Naive thymus-derived CD8-positive, alpha-beta T cell (primary cell): ENCODE measurements around the gene ADK. TPM values are rescaled to one million over a fixed set of nuclear protein-coding genes. Genes with fewer than 3 reads are reported as not detected.

Experiments
- ATAC-seq, 2 donors: fragments of 150-1000 bp; cut with Tn5 transposase in 1 of 2; sonication (Bioruptor Pico), chemical (Tn5 transposase) in 1 of 2; 1 replicate in 1 of 2; 2 replicates in 1 of 2; pipeline ENCODE4 v1.10.0; 2021; ENCODE audit warnings: mild to moderate bottlenecking in 2 of 2, moderate library complexity in 2 of 2
- POLR2A ChIA-PET: fragments of 350-600 bp; sonication (Branson Sonifier 250); formaldehyde crosslinking; loops from one replicate; lab custom pipeline; 2021; ENCODE audit warnings: antibody characterized with exemption; lab: Charles Lee
- DNase-seq, 10 donors: peaks; one replicate each; pipeline versions ENCODE4 v3.0.0 to v3.0.0-alpha.2; 2020 to 2022
- H3K27ac Mint-ChIP-seq, 10 donors: one replicate each; pipeline ENCODE4 v1.8.0; 2020 to 2022; ENCODE audit warnings: mild to moderate bottlenecking in 10 of 10, mixed read lengths in 10 of 10, moderate library complexity in 4 of 10, inconsistent platforms in 1 of 10
- H3K27me3 Mint-ChIP-seq, 5 donors: one replicate each; pipeline ENCODE4 v1.8.0; 2021 to 2022; ENCODE audit warnings: mixed read lengths in 5 of 5
- H3K36me3 Mint-ChIP-seq, 3 donors: one replicate each; pipeline ENCODE4 v1.8.0; 2020 to 2022; ENCODE audit warnings: mixed read lengths in 3 of 3, mild to moderate bottlenecking in 2 of 3, inconsistent platforms in 1 of 3
- H3K4me1 Mint-ChIP-seq, 4 donors: one replicate each; pipeline ENCODE4 v1.8.0; 2021 to 2022; ENCODE audit warnings: mixed read lengths in 4 of 4
- H3K4me3 Mint-ChIP-seq, 10 donors: one replicate each; pipeline ENCODE4 v1.8.0; 2020 to 2022; ENCODE audit warnings: mild to moderate bottlenecking in 10 of 10, mixed read lengths in 10 of 10, moderate library complexity in 6 of 10, inconsistent platforms in 1 of 10
- H3K9me3 Mint-ChIP-seq, 9 donors: one replicate each; pipeline ENCODE4 v1.8.0; 2020 to 2022; ENCODE audit warnings: mixed read lengths in 9 of 9, mild to moderate bottlenecking in 3 of 9, inconsistent platforms in 1 of 9, moderate library complexity in 1 of 9
- polyA plus RNA-seq, 3 donors: library from polyadenylated mRNA; unstranded; fragments of 300-500 nt; fragmentation: Illumina TruSeq; gene quantifications; one replicate each; pipeline ENCODE4 v1.2.3, GENCODE V29; 2021
- total RNA-seq, 8 experiments: library from RNA in 2 of 8; stranded (reverse) in 2 of 8; gene quantifications; one replicate each; pipeline ENCODE4 v1.2.3 and lab custom pipeline; 2021 to 2026

ADK gene
- total and polyA plus RNA-seq, 5 experiments from 2014 or later: 29.6 to 52.4 (median 48.7) TPM

GRCh38 chr10:74685564-74685963 is 534.5 kb downstream of the ADK start:
- no peak overlapping the region for H3K4me3 Mint-ChIP-seq
- DNase-seq (no peak), ATAC-seq (no peak)
- POLR2A ChIA-PET: no interaction called here
- no peaks in the 10 kb centered on the region for H3K9me3 Mint-ChIP-seq
- H3K27ac Mint-ChIP-seq: peak overlapping the region in 1 of 10 donors; percentile 6
- peaks cover 8 to 19% (median 12%) of the 10 kb centered on the region in 4 donors for H3K4me1 Mint-ChIP-seq
- no peaks in the 10 kb centered on the region for H3K27me3 Mint-ChIP-seq
- H3K36me3 Mint-ChIP-seq: peaks cover 12 to 21% (median 20%) of the 10 kb centered on the region in 3 donors

DNA sequence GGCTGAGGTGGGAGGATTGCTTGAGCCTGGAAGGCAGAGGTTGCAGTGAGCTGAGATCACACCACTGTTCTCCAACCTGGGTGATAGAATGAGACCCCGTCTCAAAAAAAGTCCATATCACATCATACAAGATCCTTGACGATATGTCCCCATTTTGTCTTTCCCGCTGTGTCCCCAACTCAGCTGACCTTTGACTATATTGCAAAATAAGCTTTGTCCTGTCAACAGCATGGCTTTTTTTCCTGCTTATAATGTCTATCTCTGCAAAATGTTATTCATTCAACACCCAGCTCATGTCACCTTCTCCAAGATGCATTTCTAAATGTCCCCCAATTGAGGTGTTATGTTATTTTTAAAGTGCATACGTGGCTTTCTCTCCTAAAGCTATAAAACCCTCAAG is 539.4 kb downstream of the ADK start:
- no peaks in the 10 kb centered on the region for H3K27me3 Mint-ChIP-seq
- POLR2A ChIA-PET: no interaction called here
- no peak overlapping the region for H3K27ac Mint-ChIP-seq
- no peaks in the 10 kb centered on the region for H3K9me3 Mint-ChIP-seq
- DNase-seq: no peak
- H3K4me1 Mint-ChIP-seq: peaks cover 0 to 3% (median 0%) of the 10 kb centered on the region in 4 donors
- no peak overlapping the region for H3K4me3 Mint-ChIP-seq
- ATAC-seq: no peak
- H3K36me3 Mint-ChIP-seq: peaks cover 12 to 18% (median 16%) of the 10 kb centered on the region in 3 donors

GRCh38 chr10:74691164-74691563 is 540.1 kb downstream of the ADK start:
- POLR2A ChIA-PET: no interaction called here
- DNase-seq (no peak), ATAC-seq (no peak)
- Mint-ChIP-seq H3K36me3 (peaks cover 12 to 14% (median 13%) of the 10 kb centered on the region in 3 donors), H3K27ac (no peak overlapping the region), H3K4me1 (peaks cover 0 to 3% (median 0%) of the 10 kb centered on the region in 4 donors), H3K4me3 (no peak overlapping the region), H3K27me3 (no peaks in the 10 kb centered on the region), H3K9me3 (no peaks in the 10 kb centered on the region)

- ATAC-seq (no peak), DNase-seq (no peak)
- H3K27me3 Mint-ChIP-seq: no peaks in the 10 kb centered on the region
- H3K4me1 Mint-ChIP-seq: peaks cover 0 to 1% (median 0%) of the 10 kb centered on the region in 4 donors
- peaks cover 9 to 26% (median 18%) of the 10 kb centered on the region in 3 donors for H3K36me3 Mint-ChIP-seq
- H3K4me3 Mint-ChIP-seq: no peak overlapping the region
- POLR2A ChIA-PET: no interaction called here
- H3K9me3 Mint-ChIP-seq: peaks cover 0 to 2% (median 0%) of the 10 kb centered on the region in 9 donors
- peak overlapping the region in 1 of 10 donors; percentile 46 for H3K27ac Mint-ChIP-seq
Observed at GRCh38 chr10:74704629-74705357, 553.8 kb downstream of the ADK start.

DNA sequence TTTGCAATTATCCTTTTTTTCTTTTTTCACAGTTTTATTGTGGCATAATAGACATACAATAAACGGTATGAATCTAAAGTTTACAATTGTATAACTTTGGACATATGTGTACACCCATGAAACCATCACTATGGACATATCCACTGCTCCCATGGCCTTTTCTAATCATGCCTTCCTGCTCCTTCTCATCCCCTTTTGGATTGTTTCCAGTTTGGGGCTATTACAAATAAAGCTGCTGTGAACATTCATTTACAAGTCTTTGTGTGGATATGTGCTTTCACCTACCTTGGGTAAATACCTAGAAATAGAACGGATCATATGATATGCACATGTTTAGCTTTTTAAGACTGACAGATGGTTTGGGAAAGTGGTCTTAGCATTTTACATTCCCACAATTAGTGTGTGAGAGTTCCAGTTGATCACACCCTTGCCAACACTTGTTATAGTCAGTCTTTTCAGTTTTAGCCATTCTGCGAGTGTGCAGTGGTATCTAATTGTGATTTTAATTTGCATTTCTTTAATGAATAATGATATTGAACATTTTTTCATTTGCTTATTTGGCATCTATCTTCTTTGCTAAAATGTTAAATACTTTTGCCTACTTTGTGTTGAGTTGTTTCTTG is 554.4 kb downstream of the ADK start:
- ATAC-seq: no peak
- Mint-ChIP-seq H3K4me3 (no peak overlapping the region), H3K27me3 (no peaks in the 10 kb centered on the region), H3K4me1 (peaks cover 0 to 1% (median 0%) of the 10 kb centered on the region in 4 donors), H3K27ac (peak overlapping the region in 2 of 10 donors; percentile 53 to 63), H3K36me3 (peaks cover 9 to 32% (median 20%) of the 10 kb centered on the region in 3 donors), H3K9me3 (peaks cover 0 to 3% (median 0%) of the 10 kb centered on the region in 9 donors)
- no peak for DNase-seq
- POLR2A ChIA-PET: no interaction called here

- POLR2A ChIA-PET: no interaction called here
- peaks cover 0 to 10% (median 0%) of the 10 kb centered on the region in 9 donors for H3K9me3 Mint-ChIP-seq
- no peak overlapping the region for H3K27ac Mint-ChIP-seq
- H3K4me1 Mint-ChIP-seq: no peaks in the 10 kb centered on the region
- peaks cover 9 to 36% (median 23%) of the 10 kb centered on the region in 3 donors for H3K36me3 Mint-ChIP-seq
- DNase-seq (no peak), ATAC-seq (no peak)
- H3K27me3 Mint-ChIP-seq: no peaks in the 10 kb centered on the region
- no peak overlapping the region for H3K4me3 Mint-ChIP-seq
Observed at GRCh38 chr10:74706966-74707365, 555.9 kb downstream of the ADK start.

DNA sequence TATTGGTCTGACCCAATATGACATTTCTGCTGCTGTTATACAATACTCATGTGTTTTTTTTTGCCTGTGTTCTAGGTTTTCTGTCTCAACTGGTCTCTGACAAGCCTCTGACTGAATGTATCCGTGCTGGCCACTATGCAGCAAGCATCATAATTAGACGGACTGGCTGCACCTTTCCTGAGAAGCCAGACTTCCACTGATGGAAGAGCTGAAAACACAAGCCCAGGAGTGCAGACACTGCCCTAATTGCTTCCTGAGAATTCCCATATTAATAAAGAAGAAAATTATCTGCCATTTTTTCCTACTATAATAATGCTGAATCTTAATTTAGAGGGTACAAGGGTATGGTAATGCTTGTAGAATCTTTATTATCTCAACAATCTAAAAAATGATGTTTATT is 557.2 kb downstream of the ADK start:
- Mint-ChIP-seq H3K9me3 (peaks cover 0 to 10% (median 2%) of the 10 kb centered on the region in 9 donors), H3K4me3 (no peak overlapping the region), H3K36me3 (peaks cover 9 to 28% (median 28%) of the 10 kb centered on the region in 3 donors), H3K4me1 (no peaks in the 10 kb centered on the region), H3K27ac (no peak overlapping the region), H3K27me3 (no peaks in the 10 kb centered on the region)
- POLR2A ChIA-PET: interaction anchor here (0.6 kb wide), 1 partner anchor 117 kb away, joined by 4 read pairs; no protein-coding TSS in a partner anchor
- DNase-seq: no peak
- ATAC-seq: no peak

DNA sequence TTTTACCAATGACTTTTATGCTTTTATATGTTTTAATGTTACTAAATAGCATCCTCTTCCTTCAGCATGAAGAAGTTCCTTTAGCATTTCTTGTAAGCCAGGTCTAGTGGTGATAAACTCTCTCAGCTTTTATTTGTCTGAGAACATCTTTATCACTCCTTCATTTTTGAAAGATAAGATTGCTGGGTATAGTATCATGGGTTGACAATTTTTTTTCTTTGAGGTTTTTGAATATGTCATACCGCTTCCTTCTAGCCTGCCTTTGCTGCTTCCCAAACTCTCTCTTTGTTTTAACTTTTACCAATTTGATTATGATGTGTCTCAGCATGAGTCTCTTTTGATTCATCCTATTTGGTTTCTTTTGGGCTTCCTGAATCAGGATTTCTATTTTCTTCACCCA is 567.2 kb downstream of the ADK start:
- DNase-seq (peak in 1 of 10 donors; percentile 17), ATAC-seq (no peak)
- peak overlapping the region in 1 of 10 donors; percentile 32 for H3K4me3 Mint-ChIP-seq
- H3K4me1 Mint-ChIP-seq: peaks cover 0 to 2% (median under 1%) of the 10 kb centered on the region in 4 donors
- H3K27ac Mint-ChIP-seq: no peak overlapping the region
- H3K27me3 Mint-ChIP-seq: no peaks in the 10 kb centered on the region
- POLR2A ChIA-PET: no interaction called here
- peaks cover 15 to 46% (median 41%) of the 10 kb centered on the region in 3 donors for H3K36me3 Mint-ChIP-seq
- peaks cover 14 to 52% (median 39%) of the 10 kb centered on the region in 9 donors for H3K9me3 Mint-ChIP-seq

- Mint-ChIP-seq H3K9me3 (peaks cover 0 to 19% (median 7%) of the 10 kb centered on the region in 9 donors), H3K4me3 (no peak overlapping the region)
- no peak for ATAC-seq
Observed at GRCh38 chr10:74728225-74728624, 577.2 kb downstream of the ADK start.

GRCh38 chr10:74730246-74730645 is 579.2 kb downstream of the ADK start:
- Mint-ChIP-seq H3K36me3 (peaks cover 0 to 4% (median 0%) of the 10 kb centered on the region in 3 donors), H3K4me1 (no peaks in the 10 kb centered on the region), H3K27ac (no peak overlapping the region), H3K27me3 (peaks cover 0 to 3% (median 0%) of the 10 kb centered on the region in 5 donors), H3K9me3 (peaks cover 0 to 7% (median 4%) of the 10 kb centered on the region in 9 donors), H3K4me3 (no peak overlapping the region)
- ATAC-seq: no peak
- DNase-seq: no peak
- POLR2A ChIA-PET: no interaction called here

More at GRCh38 chr10:74728225-74728624, 577.2 kb downstream of the ADK start:
- DNase-seq: no peak
- Mint-ChIP-seq H3K36me3 (peaks cover 0 to 7% (median 3%) of the 10 kb centered on the region in 3 donors), H3K27me3 (no peaks in the 10 kb centered on the region), H3K27ac (peak overlapping the region in 1 of 10 donors; percentile 39), H3K4me1 (no peaks in the 10 kb centered on the region)
- POLR2A ChIA-PET: no interaction called here

- peaks cover 0 to 3% (median 0%) of the 10 kb centered on the region in 5 donors for H3K27me3 Mint-ChIP-seq
- peaks cover 0 to 4% (median 0%) of the 10 kb centered on the region in 3 donors for H3K36me3 Mint-ChIP-seq
- no peak overlapping the region for H3K4me3 Mint-ChIP-seq
- H3K4me1 Mint-ChIP-seq: peaks cover 5 to 8% (median 7%) of the 10 kb centered on the region in 4 donors
- no peak overlapping the region for H3K27ac Mint-ChIP-seq
- peaks cover 0 to 4% (median 0%) of the 10 kb centered on the region in 9 donors for H3K9me3 Mint-ChIP-seq
- DNase-seq (no peak), ATAC-seq (no peak)
- POLR2A ChIA-PET: no interaction called here
Observed at GRCh38 chr10:74733612-74734011, 582.6 kb downstream of the ADK start.

- peaks cover 0 to 3% (median 0%) of the 10 kb centered on the region in 5 donors for H3K27me3 Mint-ChIP-seq
- no peak for DNase-seq
- no peak overlapping the region for H3K27ac Mint-ChIP-seq
- no peak overlapping the region for H3K4me3 Mint-ChIP-seq
- peaks cover 0 to 4% (median 0%) of the 10 kb centered on the region in 9 donors for H3K9me3 Mint-ChIP-seq
- peaks cover 8 to 28% (median 18%) of the 10 kb centered on the region in 4 donors for H3K4me1 Mint-ChIP-seq
- POLR2A ChIA-PET: no interaction called here
- ATAC-seq: no peak
- H3K36me3 Mint-ChIP-seq: peaks cover 0 to 4% (median 0%) of the 10 kb centered on the region in 3 donors
Observed at GRCh38 chr10:74736029-74736428, 585.0 kb downstream of the ADK start.
